Measurements from ENCODE around the gene ALDH1B1. TPM values are rescaled to one million over a fixed set of nuclear protein-coding genes. Genes with fewer than 3 reads are reported as not detected.
"Not testable (repeated sequence)": the region's sequence is repeated elsewhere in the genome, so short reads cannot be mapped to it uniquely, and the experiment has no call there.

ALDH1B1 gene
- polyA plus RNA-seq, 1 experiment = 38.4 TPM

DNA sequence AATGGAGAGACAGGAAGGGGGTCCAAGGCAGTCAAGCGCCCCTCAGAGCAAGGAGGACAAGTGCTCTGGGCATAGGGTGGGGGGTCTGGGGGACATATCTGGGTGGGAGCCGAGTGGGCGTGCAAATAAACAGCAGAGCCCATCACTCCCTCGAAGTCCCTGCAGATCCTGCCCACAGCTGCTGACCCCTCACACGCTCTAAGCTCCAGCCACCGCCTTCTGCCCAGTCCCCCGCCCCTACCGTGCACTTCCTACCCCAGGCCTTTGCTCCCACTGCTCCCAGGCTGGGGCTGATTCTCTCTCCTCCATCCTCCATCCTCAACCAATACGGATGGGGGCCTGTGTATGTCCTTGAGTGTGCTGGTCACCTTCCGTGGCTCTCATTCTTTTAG is 16.9 kb upstream of the ALDH1B1 start:
- H3K36me3 ChIP-seq (ENCODE audit: control insufficient read depth, insufficient read depth, low read length) = no peaks in the 10 kb centered on the region
- ChIA-PET POLR2A (interaction anchor here (0.6 kb wide), 1 partner anchor 22 kb away, joined by 4 read pairs; no protein-coding TSS in a partner anchor), CTCF (interaction anchor here (1.1 to 1.7 kb wide), 3 partner anchors 10 to 462 kb away, joined by 3 to 6 read pairs (median 5); no protein-coding TSS in a partner anchor)
- DNase-seq (ENCODE audit: low read depth) = no peak
- H3K27me3 ChIP-seq (ENCODE audit: control insufficient read depth, insufficient read depth, low read length) = peaks cover 5% of the 10 kb centered on the region
- no peak overlapping the region for H3K4me3 ChIP-seq (ENCODE audit: low read depth, low read length)
- no peak for TF ChIP-seq CTCF (IDR thresholded peaks at IDR 0.05; ENCODE audit: insufficient read depth, low read depth, low read length)

GRCh38 chr9:38376021-38376670 is 16.4 kb upstream of the ALDH1B1 start:
- no peak overlapping the region for H3K4me3 ChIP-seq (ENCODE audit: low read depth, low read length)
- no peaks in the 10 kb centered on the region for H3K36me3 ChIP-seq (ENCODE audit: control insufficient read depth, insufficient read depth, low read length)
- ChIA-PET CTCF (interaction anchor here (1.2 to 1.7 kb wide), 2 partner anchors 9 to 21 kb away, joined by 3 to 6 read pairs; no protein-coding TSS in a partner anchor), POLR2A (no interaction called here)
- no peak for TF ChIP-seq CTCF (IDR thresholded peaks at IDR 0.05; ENCODE audit: insufficient read depth, low read depth, low read length)
- no peak for DNase-seq (ENCODE audit: low read depth)
- peaks cover 5% of the 10 kb centered on the region for H3K27me3 ChIP-seq (ENCODE audit: control insufficient read depth, insufficient read depth, low read length)

- H3K36me3 ChIP-seq (ENCODE audit: control insufficient read depth, insufficient read depth, low read length); H3K4me3 ChIP-seq (ENCODE audit: low read depth, low read length); DNase-seq (ENCODE audit: low read depth); H3K27me3 ChIP-seq (ENCODE audit: control insufficient read depth, insufficient read depth, low read length): not testable (repeated sequence)
- POLR2A ChIA-PET = interaction anchor here (0.6 kb wide), 1 partner anchor 22 kb away, joined by 3 read pairs; no protein-coding TSS in a partner anchor
- CTCF ChIA-PET = interaction anchor here (0.7 to 1.9 kb wide), 7 partner anchors 14 to 474 kb away, joined by 3 to 7 read pairs (median 3); partner anchors contain the start of gene SLC25A51
Measured at GRCh38 chr9:38377336-38378083, 15.0 kb upstream of the ALDH1B1 start.

DNA sequence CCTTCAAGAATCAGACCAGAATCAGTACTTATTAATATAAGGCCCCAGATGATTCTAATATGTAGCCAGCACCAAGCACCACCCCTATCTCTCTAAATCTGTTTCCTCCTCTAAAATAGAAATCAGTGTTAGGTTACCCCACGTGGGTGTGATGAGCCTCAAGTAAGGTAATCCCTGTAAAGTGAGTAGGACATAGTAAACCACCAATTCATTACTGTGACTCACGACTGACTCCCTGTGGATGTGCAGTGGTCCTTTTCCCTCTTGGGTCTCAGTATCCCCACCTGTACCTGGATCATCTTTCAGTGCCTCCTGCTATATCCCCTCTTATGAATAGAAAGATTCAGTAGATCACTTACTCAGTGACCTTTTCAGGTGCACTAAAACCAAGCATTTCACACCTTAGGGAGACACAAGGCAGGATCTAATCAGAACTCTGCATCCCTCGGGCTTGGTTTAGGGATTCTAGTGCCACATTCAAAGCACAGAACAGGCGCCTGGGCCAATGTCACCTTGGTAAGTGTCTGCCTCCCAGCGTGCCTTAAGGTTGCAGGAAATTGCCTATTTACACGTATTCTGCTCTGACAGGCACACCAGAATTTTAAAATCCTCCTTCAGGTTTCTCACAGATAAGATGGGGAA is 12.2 kb upstream of the ALDH1B1 start:
- CTCF ChIA-PET = no interaction called here
- no peak for DNase-seq (ENCODE audit: low read depth)
- TF ChIP-seq CTCF (IDR thresholded peaks at IDR 0.05; ENCODE audit: insufficient read depth, low read depth, low read length) = no peak
- no peaks in the 10 kb centered on the region; the same call in 1 of the 2 replicates for H3K27me3 ChIP-seq (ENCODE audit: control insufficient read depth, insufficient read depth, low read length)
- H3K4me3 ChIP-seq (ENCODE audit: low read depth, low read length) = no peak overlapping the region
- H3K36me3 ChIP-seq (ENCODE audit: control insufficient read depth, insufficient read depth, low read length) = no peaks in the 10 kb centered on the region
- POLR2A ChIA-PET = no interaction called here

DNA sequence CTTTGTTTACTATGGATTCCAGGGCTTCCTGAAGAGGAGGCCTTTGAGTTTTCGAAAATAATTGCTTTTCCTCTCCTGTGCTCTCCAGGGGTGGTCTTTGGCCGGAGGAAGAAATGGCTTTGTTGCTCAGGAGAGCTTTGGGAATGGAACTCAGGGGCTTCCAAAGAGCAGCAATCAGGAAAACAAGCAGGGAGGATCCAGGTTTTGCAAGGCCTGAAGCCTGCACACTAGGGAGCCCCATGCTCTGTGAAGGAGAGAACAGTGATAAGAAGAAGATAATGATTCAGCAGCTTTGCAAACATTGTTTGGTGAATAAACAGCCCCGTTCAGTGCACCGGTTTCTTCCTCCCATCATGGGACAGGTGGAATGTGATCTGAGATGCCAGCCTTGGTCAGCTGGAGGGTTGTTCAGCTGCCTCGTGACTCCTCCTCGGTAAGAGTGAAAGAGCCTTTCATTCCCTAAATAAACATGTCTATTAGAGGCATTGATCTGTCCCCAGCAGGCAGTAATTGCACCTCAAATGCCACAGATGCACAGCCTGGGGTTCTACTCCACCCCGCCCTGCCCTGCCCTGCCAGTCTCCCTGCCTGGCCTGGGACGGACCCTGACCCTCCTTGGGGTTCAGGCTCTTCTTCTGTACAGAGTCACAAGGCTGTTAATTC is 11.5 kb upstream of the ALDH1B1 start:
- no peak for DNase-seq (ENCODE audit: low read depth)
- CTCF ChIA-PET = no interaction called here
- Histone ChIP-seq H3K36me3 (ENCODE audit: control insufficient read depth, insufficient read depth, low read length) (no peaks in the 10 kb centered on the region), H3K27me3 (ENCODE audit: control insufficient read depth, insufficient read depth, low read length) (no peaks in the 10 kb centered on the region; the same call in 1 of the 2 replicates), H3K4me3 (ENCODE audit: low read depth, low read length) (no peak overlapping the region)
- no peak for TF ChIP-seq CTCF (IDR thresholded peaks at IDR 0.05; ENCODE audit: insufficient read depth, low read depth, low read length)
- POLR2A ChIA-PET = no interaction called here

Data from BJ (cell line).